NCI-H2227 treated with DMSO at 0.1 percent for 48 hours (cell line): ENCODE measurements around the gene GPR21.

Experiments used
- DNase-seq: peaks from one replicate; lab custom pipeline; 2025; lab: John Stamatoyannopoulos, UW

The GPR21 gene

GRCh38 chr9:123063896-123064295, 30.4 kb downstream of the GPR21 start:
- DNase-seq = no peak

GRCh38 chr9:123064716-123065115, 31.2 kb downstream of the GPR21 start:
- DNase-seq = no peak

DNA sequence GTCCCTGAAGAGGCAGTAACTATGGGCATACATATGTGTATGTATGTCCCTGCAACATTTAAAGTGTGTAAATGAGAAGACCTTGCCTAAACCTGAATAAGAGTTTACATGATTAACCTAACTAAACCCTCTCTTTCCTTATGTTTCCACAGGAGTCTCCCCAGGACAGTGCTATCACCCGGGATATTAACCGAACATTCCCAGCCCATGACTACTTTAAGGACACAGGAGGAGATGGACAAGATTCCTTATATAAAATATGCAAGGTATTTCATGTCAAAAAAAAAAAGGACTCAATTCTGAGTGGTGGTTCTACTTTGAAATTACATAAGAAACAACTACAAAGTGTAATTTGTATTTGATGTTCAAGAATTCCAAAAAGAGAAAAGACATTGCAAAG, 31.7 kb downstream of the GPR21 start:
- DNase-seq = no peak

DNA sequence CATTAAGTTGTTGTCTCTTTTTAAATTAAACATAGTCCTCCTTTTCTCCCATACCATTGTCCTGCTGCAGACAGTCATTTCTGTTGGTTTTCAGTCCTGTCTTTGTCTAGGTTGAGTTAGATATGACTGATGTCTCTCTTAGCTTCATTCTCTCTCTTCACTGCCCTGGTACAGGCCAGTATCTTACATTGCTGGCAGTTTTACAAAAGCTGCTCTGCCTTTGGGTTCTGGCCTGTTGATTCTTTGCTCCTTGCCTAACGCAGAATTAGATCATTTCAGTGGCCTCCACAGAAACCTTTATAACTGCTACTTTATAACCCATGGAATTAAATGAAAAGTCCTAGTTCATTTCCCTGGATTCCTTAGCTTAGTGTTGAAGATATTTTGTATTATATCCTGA, 33.7 kb downstream of the GPR21 start:
- no peak for DNase-seq

GRCh38 chr9:123069010-123069481, 35.6 kb downstream of the GPR21 start:
- DNase-seq = no peak

DNA sequence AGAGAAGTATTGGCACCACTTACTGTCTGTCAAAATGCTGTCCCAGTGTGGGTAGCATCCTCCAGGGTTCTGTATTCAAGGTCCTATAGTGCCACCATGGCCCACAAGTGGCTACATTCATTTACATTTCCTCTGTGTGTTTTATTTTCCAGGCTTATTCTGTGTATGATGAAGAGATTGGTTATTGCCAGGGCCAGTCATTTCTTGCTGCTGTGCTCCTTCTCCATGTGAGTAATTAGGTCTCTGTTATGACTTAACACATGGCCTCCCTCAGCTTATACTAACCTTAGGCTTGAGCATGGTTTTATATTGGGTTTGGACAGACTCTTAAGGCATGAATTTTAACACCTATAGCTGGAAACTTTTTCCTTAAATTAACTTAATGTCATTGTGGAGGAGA, 36.7 kb downstream of the GPR21 start:
- no peak for DNase-seq

GRCh38 chr9:123072407-123072995, 39.0 kb downstream of the GPR21 start:
- no peak for DNase-seq

DNA sequence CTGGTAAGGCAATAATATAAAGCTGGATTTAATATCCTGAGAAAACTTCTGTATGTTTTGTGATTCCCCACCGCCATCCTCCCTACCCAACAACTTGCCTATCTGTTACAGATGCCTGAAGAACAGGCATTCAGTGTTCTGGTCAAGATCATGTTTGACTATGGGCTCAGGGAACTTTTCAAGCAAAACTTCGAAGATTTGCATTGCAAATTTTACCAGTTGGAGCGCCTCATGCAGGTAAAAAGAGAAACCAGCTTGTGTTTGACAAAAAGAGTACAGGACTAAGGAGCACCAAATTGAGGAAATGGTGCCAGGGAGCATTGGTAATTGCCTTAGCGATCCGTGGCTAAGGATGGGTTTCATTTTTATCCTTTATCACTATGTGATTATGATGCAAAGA, 40.0 kb downstream of the GPR21 start:
- DNase-seq = no peak

DNA sequence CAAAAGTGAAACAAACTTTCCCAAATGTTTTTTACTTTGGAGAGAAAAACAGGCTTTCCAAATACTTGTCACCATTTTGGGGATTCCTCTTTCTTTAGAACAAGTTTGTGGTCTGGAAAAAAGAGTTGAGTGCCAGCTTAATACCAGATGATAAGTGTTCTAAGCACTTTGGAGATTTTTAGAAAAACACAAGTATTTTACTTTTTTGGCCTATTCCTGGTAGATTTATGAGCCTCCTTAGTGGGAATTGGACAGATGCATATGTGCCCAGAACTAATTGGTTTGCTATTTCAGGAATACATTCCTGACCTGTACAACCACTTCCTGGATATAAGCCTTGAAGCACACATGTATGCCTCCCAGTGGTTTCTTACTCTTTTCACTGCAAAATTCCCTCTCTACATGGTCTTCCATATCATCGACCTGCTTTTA, 40.5 kb downstream of the GPR21 start:
- no peak for DNase-seq

DNA sequence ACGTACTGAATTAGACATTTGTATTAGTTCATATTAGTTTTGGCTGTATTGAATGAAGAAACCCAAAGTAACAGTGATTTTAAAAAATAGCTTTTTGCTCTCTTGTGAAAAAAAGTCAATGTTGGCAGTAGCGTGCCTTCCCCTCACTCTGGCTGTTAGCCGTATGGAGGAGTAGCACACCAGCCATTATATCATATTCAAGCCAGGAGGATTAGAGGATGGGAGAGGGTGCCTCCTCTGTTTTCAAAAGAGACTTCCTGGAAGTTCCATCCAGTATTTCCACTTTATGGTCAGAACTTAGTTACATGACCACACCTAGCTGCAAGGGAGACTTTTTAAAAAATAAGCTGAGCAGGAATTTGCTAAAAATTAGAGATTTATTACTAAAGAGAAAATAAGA, 41.2 kb downstream of the GPR21 start:
- DNase-seq = no peak

DNA sequence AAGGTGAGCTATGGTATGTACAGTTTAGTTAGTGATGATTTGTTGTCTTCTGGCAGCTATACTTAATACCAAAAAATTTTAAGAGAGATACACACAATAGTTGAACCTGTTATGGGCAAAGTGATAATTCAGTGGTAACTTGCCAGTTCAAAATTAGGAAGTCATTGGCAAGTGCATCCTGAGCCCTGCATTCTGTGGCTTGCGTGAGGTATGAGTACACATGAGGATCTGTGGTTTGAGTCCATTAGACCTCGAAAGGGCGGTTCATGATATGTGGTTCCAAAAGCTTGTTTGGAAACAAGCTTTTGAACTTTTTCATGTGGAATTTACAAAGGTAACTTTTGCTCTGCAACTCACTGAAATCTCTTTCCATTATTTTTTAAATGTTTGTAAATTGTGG, 47.0 kb downstream of the GPR21 start:
- no peak for DNase-seq

GRCh38 chr9:123081824-123082223, 48.4 kb downstream of the GPR21 start:
- DNase-seq = peak; percentile 20

- no peak for DNase-seq
Measured at GRCh38 chr9:123083680-123084079, 50.2 kb downstream of the GPR21 start.

- DNase-seq = no peak
Measured at GRCh38 chr9:123084256-123084655, 50.8 kb downstream of the GPR21 start.
